NCI-H1417 treated with DMSO at 0.1 percent for 48 hours (cell line): ENCODE results near the gene POU2F2.

Source experiments
- DNase-seq: peaks from one replicate; lab custom pipeline; 2025; lab: John Stamatoyannopoulos, UW

Gene POU2F2

GRCh38 chr19:42154471-42155323 lies 22.5 kb upstream of the POU2F2 start:
- DNase-seq: no peak

- peak; percentile 30 for DNase-seq
Measured at GRCh38 chr19:42153672-42154433, 21.6 kb upstream of the POU2F2 start.

GRCh38 chr19:42152910-42153671 lies 20.8 kb upstream of the POU2F2 start:
- no peak for DNase-seq

- DNase-seq: no peak
Measured at GRCh38 chr19:42151782-42152684, 19.8 kb upstream of the POU2F2 start.

GRCh38 chr19:42150911-42151361 lies 18.7 kb upstream of the POU2F2 start:
- no peak for DNase-seq

- DNase-seq: no peak
Measured at GRCh38 chr19:42150364-42150763, 18.1 kb upstream of the POU2F2 start.

GRCh38 chr19:42149447-42150202 lies 17.4 kb upstream of the POU2F2 start:
- DNase-seq: no peak

GRCh38 chr19:42148266-42148665 lies 16.0 kb upstream of the POU2F2 start:
- no peak for DNase-seq

GRCh38 chr19:42143341-42144234 lies 11.3 kb upstream of the POU2F2 start:
- DNase-seq: no peak

GRCh38 chr19:42140125-42140754 lies 8.0 kb upstream of the POU2F2 start:
- no peak for DNase-seq

- DNase-seq: no peak
Measured at GRCh38 chr19:42134535-42135070, 2.4 kb upstream of the POU2F2 start.

- no peak for DNase-seq
Measured at GRCh38 chr19:42132851-42133528, 744 bp upstream of the POU2F2 start.

GRCh38 chr19:42131149-42132029 lies 857 bp downstream of the POU2F2 start:
- DNase-seq: no peak

- no peak for DNase-seq
Measured at GRCh38 chr19:42130254-42130573, 2.0 kb downstream of the POU2F2 start.

GRCh38 chr19:42129399-42130253 lies 2.6 kb downstream of the POU2F2 start:
- DNase-seq: no peak

- no peak for DNase-seq
Measured at GRCh38 chr19:42126574-42126973, 5.7 kb downstream of the POU2F2 start.
